Stimulated activated CD8-positive, alpha-beta memory T cell treated with anti-CD3 and anti-CD28 coated beads, Interleukin-12 subunit alpha, Interleukin-12 subunit beta, amount 100 ng/mL, for 4 hours (primary cell): Measurements from ENCODE around the gene NR2E1.

ENCODE experiments used
- DNase-seq: peaks from one replicate; pipeline ENCODE4 v3.0.0-alpha.2; 2020; ENCODE audit warnings: low read depth

NR2E1 gene

DNA sequence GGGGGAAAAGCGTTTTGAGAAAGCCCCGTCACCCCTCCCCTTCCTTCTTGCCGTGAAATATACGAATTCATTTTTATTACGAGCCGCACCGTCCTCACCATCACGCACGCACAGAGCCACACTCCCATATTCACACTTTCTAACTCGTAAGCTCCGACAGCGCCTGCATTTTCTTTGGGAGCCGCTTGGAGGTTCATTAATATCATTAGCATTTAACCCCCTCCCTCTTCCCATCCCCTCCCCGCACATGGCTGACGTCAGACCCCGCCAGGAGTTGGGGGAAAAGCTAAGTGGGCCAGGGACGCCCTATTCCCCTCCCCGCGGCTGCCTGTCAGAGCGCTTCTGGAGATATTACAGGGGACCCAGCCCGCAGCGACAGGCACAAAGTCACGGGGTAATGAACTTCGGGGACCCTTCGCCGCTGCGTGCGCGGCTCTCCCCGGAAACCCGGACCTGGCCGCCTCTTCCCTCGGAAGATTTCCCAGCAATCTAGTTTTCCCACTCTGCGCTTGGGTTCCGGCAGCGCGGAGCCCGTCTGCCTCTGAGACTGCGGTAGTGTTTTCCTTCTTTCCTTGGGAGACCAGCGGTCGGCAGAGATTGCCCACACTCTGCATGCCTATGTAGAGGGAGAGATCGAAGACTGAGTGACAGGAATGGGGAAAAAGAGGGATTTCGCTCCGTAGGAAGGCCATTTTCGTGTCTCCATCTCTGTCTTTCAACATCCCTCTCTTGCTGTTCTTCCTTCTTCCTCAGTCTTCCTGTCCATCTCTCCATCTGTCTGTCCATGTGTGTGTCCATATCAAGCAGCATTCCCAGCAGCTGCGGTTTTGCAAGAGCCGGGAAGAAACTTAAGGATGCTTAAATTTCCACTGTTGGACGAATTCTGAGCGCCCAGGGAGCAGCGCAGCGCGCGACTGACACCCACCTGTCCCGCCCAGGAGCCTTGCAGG, at the start of gene NR2E1:
TSS of gene NR2E1 (plus strand) at position 309 of the 950 bp plus-strand sequence. CDS start 744 bp downstream, outside the sequence.
- no peak for DNase-seq

- no peak for DNase-seq
These were observed 49.0 kb upstream of the NR2E1 start for GRCh38 chr6:108116546-108117426.

- no peak for DNase-seq
These were observed 48.1 kb upstream of the NR2E1 start for GRCh38 chr6:108117427-108118358.

- no peak for DNase-seq
These were observed 47.5 kb upstream of the NR2E1 start for GRCh38 chr6:108118359-108118724.

DNA sequence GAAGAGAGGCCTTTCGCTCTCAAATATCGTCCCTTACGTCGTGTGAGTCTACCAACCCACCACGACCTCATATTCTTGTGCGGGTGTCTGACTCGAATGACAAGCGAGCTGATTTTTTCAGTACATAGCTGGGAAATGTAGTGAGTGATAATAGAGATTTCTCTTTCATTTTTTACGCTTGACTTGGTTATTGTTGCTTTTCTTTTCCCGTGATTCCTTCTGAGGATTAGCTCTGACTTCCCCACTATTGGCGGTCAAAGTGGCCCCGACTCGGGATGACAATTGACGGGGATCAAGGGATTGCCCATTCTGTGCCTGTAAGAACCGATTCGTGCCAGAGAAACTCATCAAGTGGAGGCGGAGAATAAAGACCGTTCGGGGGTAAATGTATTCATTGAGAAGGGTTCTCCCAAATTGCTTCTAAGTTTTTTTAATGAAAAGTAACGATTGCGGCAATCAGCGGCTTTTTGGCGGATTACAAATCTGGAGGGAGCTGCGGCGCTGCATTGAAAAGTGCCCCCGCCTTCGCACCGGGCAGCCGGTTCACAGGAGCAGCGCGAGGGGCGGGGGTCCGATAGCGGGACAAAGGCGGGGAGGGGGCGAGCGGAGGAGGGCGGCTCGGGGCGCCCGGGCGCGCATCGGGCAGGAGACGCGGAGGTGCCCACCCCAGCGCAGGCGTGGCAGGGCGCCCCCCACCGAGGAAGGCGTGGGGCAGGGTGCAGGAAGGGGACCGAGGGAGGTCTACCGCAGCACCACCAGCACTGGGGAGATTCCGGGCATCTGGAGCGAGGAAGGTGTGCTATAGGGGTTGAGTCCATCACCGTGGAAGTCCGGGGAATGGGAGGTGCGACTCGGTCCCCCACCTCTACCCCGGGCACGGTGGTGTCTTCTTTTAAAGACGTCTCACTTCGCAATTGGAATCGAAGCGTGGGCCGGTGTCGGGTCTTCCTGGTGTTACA, 46.7 kb upstream of the NR2E1 start:
- no peak for DNase-seq

GRCh38 chr6:108119769-108120141, 46.1 kb upstream of the NR2E1 start:
- no peak for DNase-seq

- no peak for DNase-seq
These were observed 45.5 kb upstream of the NR2E1 start for GRCh38 chr6:108120311-108120710.

DNA sequence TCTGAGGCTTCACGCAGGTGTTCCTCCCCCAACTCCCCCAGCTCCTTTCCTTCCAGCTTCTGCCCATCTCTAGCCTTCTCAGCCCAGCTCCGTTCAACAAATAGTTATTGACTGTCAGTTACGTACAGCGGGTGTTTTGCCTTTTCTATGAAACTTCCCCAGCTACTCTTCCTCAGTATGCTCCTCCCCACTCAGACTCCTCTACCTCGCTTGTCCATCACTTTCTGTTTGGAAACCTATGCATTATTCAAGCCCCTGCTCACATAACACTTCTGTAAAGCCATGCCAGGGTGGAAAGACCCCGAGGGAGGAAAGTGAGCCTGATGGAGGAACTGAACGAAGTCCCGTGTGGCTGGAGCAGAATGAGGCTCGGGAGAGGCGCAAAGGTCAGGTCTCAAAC, 44.2 kb upstream of the NR2E1 start:
- DNase-seq, result no peak

DNA sequence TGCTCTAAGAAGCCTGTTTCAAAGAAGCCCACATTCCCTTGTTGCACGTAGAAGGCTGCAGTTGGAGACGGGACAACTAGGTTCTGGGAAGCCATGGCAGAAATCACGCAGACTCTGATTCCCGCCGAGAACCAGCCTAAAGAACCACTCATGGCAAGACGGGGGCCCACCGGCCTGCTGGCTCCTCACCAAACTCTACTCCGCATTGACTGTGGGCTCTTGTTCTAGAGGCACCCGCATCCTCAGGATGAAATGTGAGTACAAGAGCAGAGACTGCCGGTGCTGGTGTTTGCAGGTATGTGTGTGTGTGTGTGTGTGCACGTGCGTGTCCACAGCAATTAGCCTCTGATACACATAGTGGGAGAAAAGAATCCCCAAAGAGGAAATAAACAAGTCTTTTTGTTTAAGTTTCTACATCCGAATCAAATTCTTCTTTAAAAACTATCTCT, 42.3 kb upstream of the NR2E1 start:
- DNase-seq, result no peak

- DNase-seq, result no peak
These were observed 41.9 kb upstream of the NR2E1 start for GRCh38 chr6:108123946-108124345.

- no peak for DNase-seq
These were observed 38.8 kb upstream of the NR2E1 start for GRCh38 chr6:108127056-108127455.

DNA sequence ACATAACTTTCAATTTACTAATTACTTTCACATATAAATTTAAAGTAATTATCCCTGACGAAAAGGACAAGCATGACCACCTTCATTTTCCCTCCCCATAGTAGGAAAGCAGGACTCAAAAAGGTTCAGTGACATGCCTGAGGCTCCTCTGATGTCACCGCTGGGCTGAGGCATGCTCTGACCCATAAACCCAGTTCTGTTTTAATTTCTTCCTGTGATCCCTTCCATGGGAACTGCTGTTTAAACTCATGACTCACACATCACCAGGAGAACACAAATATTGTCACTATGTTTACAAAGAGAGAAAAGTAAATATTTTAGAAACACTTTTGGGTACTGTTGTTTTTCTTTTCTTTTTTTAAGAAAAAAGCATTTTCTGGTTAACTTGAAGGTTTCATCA, 38.0 kb upstream of the NR2E1 start:
- no peak for DNase-seq

- no peak for DNase-seq
These were observed 35.6 kb upstream of the NR2E1 start for GRCh38 chr6:108130262-108130661.

DNA sequence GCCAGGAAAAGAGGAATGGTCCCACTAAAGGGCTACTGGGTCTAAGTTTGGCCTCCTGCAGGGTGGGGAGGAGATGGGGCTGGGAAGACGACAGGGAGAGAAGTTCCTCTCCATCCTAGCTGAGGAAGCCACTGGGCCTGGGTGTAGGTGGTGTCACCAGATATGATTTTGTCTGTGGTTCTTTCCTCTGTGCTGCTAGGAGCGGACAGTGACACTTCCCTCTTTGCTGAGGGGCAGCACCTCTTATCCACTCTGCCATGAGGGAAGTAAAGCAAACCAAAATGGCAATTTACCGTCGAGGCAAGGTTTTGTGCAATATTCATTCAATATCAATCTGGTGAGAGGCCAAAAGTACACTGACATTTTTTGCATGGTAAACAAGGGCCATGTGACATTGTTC, 33.0 kb upstream of the NR2E1 start:
- DNase-seq, result no peak

DNA sequence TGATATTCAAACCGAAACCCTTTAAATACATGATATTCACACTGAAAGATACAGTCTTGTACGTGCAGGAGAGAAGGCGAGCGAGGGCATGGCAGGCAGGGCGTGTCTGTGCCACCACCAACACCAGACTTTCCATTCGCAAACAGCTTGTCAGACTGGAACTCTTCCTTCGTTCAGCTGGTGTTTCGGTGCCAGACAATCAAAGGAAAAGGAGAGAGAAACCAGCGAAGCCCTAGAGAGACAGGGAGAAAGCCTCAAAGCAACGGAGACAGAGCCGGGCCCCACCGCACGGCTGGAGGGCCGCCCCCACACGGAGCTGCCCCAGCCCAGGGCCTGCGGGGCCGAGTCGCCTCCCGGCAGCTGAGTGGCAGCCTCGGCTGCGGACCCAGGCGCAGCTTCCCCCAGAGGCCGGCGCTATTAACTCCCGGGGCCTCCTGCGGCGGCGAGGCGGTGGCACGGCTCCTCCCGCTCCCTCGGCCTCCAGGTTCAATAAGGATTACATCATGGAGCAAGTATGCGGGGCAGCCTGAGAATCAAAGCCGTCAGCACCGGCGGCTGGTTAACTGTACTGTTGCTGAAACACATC, 32.1 kb upstream of the NR2E1 start:
- no peak for DNase-seq

- DNase-seq, result no peak
These were observed 31.4 kb upstream of the NR2E1 start for GRCh38 chr6:108134213-108134970.

DNA sequence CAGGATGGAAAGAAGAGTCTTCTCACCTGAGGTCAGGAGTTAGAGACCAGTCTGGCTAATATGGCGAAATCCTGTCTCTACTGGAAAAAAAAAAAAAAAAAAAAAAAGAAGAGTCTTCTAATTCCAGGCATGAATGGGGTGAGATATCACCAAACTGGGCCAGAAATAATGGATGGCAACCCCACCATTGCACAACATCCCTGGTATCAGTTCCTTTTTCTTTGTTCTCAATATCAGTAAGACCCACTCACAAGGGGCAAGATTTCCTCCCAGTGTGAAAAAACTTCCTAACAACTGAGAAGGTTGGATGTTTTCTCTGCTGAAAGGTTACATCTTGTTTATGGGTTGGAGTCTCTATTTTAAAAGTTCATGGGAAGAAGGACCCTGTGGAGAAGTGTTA, 23.6 kb upstream of the NR2E1 start:
- DNase-seq, result no peak

- DNase-seq, result no peak
These were observed 20.2 kb upstream of the NR2E1 start for GRCh38 chr6:108145639-108146038.

DNA sequence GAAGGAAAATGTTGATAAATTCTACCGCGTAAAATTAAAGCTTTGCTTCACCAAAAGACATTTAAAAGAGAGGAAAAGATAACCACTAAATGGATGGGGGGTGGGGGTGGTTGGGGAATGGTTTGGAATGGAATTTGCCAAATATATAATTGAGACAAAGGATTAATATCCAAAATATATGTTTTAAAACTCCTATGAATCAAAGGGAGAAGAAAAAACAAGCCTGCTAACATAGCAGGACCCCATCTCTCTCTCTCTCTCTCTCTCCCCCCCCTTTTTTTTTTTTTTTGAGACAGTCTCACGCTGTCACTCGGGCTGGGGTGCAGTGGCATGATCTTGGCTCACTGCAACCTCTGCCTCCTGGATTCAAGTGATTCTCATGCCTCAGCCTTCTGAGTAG, 13.4 kb upstream of the NR2E1 start:
- DNase-seq, result no peak
